ENCODE measurements around the gene L3MBTL1.
"Not testable (repeated sequence)": the region's sequence is repeated elsewhere in the genome, so short reads cannot be mapped to it uniquely, and the experiment has no call there.

L3MBTL1 gene

DNA sequence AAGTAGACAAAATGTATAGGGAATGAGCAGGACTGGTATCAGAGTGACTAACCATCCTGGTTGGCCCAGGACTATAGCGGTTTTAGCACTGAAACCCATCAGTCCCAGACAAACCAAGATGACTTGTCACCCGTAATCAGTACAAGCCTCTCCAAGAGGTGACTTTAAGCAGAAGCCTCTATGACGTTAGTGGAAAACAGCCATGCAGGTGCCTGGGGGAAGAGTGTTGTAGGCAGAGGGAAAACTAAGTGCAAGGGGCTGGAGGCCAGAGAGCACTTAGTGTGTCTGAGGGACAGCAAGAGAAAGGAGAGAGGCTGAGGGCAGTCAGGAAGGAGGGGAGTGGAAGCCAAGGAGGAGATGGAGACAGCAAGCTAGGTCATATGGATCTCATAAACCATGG is 53.5 kb downstream of the L3MBTL1 start:
- no peak for DNase-seq

DNA sequence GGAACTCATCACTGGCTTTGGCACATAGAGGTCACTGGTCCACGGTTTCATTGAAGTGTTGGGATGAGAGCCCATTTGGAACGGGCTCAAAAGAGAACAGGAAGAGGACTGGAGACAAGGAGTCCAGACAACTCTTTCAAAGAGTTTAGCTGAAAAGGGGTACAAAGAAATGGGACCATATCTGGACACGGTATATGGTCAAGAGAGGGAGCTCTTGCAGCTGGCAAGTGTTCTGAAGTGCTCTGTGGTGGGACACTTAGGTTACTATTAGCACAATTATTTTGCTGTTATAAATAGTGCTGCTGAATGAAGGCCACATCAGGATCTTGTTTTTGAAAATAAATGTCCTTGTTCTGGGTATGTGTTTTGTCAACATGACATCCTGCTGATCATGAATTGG is 55.9 kb downstream of the L3MBTL1 start:
- no peak for DNase-seq

DNA sequence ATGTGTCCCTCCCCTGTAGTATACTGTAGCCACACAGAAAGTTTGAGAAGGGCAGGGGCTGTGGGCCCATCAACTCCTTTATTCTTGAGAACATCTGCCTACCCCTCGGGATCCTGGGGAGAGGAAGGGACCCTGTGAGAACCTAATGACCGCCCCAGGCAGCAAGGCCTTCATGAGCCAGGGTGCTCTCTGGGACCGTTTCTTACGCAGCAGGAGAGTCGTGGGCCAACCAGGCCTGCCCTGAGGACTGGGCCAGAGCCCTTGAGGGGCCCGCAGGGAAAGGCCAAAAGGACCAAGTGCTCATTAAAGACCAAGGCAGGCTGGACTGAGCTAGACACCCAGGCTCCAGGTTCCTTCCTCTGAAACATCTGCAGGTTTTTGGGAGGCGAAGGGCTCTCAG is 56.5 kb downstream of the L3MBTL1 start:
- DNase-seq = no peak

DNA sequence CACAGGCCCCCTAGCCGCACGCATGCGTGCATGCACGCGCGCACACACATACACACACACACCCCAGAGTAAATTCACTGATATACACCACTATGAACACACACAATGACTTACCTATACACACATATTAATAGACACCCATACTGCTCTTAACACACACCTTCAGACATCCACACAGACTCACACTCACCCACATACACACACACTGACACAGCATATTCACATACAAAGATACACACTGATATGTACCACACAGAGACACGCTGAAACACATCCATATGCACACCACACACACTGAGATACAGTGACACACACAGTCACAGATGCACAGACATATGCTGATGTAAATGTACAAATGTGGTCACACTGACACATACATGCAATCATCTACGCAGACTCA is 57.0 kb downstream of the L3MBTL1 start:
- no peak for DNase-seq

DNA sequence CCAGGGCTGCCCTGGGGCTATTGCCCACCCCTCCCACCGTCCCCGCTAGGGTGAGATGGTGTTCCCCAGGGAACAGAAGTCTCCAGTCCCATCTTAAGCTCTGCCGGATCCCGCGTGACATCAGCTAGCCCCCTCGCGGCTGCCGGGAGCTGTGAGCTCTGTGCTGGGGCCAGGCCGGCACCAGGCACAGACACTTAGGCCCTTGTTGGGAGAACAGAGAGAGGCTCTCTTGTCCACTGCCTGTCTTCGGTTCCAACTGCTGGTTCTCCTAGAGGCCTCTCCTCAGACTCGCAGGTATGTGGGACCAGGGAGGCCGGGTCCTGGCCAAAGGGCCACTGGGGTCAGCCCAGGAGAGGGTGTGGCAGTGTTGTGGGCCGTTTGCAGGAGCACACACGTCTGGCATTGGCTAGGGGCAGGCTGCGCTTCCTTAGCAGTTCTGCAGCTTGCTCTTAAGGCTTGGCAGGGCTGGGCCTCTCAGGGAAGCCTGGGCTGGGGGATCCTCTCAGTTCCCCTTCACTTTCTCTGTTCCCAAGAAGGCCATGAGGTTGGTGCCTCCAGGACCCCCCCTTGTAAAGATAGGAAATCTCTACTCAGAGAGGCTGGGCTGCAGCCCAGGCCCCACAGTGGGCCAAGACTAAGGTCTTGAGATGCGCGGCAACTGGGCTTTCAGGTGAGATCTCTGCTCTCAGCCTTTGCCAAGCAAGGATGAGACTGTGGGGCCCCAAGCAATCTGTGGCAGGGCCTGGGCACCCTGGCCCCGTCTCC is 57.7 kb downstream of the L3MBTL1 start:
- no peak for DNase-seq

DNA sequence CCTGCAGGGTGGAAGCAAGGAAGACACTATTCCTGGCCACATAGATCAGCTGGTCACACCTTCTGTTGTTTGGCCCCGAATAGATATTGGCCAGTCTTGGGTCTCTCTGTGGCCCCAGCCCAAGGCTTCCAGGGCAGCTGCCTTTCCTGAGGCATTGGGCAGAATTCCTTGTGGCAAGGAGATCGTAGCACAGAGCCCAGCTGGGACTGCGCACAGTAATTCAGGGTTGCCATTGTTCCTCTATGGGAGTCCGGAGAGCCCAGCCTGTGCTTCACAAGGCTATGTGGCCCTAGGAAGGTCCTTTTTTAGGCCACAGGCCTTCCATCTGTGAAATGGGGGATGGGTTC is 58.2 kb downstream of the L3MBTL1 start:
- DNase-seq = no peak

DNA sequence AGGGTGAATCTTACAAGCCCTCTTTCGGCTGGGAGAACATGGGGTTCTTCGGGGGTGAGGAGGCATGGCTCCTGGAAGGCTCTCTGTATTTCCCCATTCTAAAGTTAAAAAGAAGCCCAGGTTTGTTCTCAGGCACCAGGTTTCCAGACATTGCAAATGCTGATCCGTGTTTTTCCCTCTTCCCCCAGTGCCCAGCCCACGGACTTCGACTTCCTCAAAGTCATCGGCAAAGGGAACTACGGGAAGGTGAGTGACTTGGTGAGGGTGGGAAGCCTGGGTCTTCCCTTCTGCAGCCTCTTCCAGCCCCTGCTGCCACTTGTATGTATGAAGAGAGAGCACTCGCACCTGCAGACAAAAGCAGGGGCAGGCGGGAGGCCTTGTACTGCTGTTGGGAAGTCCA is 60.0 kb downstream of the L3MBTL1 start:
- DNase-seq = no peak

DNA sequence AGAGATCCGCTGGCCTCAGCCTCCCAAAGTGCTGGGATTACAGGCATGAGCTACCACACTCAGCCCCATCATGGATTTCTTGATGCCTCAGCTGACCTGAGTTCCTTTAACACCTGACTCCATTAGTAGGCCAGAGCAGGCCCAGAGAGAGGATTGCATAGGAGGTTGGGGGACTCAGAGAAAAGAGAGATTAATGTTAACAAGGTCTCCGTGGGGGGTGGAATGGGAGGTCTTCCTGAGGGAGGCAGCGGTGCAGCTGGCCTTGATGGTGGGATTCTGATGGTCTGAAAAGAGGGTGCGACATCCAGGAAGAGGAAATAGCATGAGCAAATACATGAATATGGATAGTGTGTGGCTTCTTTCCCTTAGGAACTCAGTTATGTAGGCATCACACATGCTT is 61.2 kb downstream of the L3MBTL1 start:
- no peak for DNase-seq

DNA sequence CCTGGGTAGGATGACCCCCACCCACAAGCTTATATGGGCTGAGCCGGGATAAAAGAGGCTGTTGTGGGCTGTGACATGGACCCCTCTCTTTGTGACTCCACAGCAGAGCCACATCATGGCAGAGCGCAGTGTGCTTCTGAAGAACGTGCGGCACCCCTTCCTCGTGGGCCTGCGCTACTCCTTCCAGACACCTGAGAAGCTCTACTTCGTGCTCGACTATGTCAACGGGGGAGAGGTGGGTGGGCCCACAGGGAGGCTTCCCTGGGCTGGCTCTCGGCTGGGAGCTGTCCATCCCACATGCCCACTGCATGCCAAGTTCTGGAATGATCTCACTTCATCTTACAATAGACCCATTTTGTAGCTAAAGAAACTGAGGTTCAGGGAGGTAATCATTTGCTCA is 61.8 kb downstream of the L3MBTL1 start:
- no peak for DNase-seq

DNA sequence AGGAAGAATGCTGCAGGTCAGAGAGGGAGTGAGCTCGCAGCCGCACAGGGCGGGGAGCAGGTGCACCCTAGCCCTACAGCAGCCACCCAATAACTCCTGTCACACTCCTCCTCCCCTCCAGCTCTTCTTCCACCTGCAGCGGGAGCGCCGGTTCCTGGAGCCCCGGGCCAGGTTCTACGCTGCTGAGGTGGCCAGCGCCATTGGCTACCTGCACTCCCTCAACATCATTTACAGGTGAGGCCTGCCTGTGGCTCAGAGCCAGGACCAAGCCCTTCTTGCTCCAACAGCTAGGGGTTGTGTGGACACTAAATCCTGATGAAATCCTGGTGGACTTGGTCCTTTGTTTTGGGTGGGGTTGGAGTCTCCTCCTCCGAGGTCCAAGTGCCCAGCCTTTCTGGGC is 63.0 kb downstream of the L3MBTL1 start:
- DNase-seq = no peak

DNA sequence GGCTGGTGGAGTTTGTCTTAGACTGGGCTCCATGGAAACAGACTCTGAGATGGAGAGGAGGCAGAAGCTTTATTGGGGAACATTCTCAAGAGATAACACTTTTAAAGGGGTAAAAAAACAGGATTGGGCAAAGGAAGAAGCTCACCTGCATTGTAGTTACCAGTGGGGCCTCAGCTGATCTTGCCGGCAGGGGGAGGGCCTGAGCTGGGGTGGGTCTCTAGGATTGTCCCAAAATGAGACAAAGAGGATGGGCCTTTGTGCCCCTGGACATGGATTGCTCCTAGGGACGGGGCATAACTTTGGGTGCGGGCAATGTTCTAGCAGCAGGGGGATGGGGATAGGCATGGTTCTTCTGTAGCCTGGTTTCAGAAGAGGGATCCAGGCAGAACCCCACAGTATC is 63.8 kb downstream of the L3MBTL1 start:
- DNase-seq = no peak

DNA sequence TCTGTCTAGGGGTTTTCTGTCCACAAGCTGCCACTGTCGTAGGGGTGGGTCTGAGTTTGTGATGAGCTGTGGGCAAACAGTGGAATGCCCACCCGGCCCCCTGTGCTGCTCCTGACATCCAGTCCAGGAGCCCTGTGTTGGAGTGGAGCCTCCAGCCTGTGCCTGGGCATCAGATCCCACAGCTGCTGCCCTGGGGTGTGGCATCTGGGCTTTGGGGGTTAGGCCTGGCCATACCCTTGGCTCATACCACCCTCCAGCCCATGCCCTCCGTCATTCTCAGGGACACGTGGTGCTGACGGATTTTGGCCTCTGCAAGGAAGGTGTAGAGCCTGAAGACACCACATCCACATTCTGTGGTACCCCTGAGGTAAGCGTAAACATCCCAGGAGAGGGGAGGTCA is 64.3 kb downstream of the L3MBTL1 start:
- DNase-seq = no peak

DNA sequence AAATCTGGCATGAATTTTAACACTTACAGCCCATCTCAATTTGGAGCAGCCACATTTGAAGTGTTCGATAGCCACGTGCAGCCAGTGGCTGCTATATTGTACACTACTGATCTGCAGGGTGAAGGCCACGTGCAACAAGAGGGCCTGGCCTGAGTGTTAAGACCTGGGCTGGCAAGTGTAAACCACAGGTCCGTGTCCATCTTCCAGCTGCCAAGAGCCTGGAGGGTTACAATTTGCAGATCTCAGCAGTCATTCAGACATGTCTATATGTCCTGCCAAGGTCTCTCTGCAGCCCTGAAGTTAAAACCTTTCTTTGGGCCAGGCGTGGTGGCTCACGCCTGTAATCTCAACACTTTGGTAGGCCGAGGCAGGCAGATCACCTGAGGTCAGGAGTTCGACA is 65.4 kb downstream of the L3MBTL1 start:
- DNase-seq = no peak

DNA sequence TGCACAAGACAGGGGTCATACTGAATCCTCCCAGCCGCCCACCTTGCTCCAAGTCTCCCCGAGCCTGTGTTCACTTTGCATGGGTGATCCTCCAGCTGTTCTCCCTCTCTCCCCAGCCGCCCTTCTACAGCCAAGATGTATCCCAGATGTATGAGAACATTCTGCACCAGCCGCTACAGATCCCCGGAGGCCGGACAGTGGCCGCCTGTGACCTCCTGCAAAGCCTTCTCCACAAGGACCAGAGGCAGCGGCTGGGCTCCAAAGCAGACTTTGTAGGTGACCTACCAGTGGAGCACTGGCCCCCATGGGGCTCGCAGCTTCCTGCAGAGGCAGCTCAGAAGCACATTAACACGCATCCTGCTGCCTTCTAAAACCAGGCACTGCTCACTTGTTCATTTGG is 68.6 kb downstream of the L3MBTL1 start:
- no peak for DNase-seq

DNA sequence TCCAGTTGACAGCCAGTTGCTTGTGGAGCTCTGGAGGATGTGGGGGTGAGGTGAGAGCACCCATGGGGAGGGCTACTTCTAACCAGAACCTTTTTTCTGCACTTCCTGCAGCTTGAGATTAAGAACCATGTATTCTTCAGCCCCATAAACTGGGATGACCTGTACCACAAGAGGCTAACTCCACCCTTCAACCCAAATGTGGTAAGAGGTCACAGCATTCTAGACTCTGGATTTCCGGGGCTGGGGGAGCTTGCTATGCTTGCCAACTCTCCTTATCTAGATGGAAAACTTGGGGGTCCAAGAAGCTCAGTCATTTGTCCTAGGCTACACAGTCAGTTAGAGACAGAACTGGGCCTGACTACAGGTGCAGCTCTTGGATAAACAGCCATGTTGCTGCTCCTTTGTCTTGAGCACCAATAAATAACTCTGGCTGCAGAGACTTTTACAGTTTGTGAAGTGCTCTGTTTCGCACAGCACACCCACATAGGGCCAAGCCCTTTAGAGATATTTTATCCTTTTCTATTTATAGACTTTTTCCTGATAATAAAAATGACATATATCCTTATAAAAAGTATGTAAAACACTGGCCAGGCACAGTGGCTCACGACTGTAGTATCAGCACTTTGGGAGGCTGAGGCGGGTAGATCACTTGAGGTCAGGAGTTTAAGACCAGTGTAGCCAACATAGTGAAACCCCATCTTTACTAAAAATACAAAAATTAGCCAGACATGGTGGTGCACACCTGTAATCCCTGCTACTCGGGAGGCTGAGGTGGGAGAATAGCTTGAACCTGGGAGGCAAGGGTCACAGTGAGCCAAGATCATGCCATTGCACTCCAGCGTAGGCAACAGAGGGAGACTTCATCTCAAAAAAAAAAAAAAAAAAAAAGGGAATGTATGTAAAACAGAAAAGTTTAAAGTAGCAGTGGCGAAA is 72.6 kb downstream of the L3MBTL1 start:
- no peak for DNase-seq

DNA sequence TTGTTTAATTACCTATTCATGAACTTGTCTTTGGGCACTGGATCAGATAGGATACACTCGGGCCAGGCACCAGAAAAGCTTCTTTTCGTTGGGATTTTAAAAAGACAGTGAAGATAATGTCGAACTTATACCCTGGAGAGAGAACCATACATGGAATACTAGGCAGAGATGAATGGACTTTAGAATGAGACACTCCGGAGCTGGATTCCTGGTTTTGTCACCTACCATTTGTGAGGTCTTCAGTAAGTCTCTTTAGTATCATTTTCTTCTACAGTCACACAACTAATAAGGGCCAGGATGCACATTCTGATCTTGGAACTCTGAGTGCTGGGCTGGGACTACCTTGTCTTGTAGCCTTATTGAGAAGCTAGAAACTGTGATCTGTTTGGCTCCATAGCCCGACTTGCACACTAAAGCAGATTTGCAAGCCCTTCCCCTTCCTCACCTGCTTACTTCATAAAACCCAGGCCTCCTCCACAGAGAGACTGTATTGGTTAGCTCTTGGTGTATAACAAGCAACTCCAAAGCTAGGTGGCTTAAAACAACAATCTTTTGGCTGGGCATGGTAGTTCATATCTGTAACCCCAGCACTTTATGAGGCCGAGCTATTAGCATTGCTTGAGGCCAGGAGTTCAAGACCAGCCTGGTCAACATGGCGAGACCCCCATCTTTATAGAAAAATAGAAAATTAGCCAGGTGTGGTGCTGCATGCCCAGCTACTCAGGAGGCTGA is 75.8 kb downstream of the L3MBTL1 start:
- no peak for DNase-seq

DNA sequence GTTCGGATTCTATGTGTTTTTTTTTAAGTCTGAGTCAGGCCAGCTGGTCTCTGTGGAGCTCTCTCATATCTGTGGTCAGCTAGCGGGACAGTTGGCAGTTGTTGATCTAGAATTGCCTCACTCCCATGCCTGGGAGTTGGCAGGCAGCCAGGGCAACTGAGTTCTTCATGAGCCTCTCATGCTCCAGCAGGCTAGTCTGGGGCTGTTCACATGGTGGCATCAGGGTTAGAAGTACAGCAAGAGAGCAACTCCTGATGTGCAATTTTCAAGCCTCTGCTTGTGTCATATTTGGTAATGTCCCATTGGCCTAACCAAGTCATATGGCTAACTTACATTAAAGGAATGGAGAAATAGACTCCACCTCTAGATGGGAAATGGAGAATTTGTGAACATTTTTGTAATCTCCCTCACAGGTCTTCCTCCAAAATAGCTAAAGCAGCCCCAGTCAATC is 76.5 kb downstream of the L3MBTL1 start:
- DNase-seq = no peak

DNA sequence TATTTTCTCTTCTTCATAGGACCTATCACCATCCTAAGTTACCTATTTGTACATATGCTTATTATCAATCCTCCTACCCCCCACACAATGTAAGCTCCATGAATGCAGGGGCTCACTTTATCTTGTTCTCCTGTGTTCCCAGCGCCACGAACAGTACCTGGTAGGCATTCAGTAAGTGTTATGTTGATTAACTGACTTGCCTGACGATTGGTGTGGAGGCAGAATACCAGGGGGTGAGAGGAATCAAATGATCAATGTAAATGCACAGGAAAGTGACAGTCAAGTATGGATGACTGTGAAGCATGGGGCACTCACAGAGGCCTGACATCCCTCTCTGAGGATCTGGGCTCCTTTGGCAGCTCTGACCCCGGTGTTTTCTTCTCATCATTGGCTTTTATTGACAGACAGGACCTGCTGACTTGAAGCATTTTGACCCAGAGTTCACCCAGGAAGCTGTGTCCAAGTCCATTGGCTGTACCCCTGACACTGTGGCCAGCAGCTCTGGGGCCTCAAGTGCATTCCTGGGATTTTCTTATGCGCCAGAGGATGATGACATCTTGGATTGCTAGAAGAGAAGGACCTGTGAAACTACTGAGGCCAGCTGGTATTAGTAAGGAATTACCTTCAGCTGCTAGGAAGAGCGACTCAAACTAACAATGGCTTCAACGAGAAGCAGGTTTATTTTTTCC is 77.1 kb downstream of the L3MBTL1 start:
- no peak for DNase-seq

DNA sequence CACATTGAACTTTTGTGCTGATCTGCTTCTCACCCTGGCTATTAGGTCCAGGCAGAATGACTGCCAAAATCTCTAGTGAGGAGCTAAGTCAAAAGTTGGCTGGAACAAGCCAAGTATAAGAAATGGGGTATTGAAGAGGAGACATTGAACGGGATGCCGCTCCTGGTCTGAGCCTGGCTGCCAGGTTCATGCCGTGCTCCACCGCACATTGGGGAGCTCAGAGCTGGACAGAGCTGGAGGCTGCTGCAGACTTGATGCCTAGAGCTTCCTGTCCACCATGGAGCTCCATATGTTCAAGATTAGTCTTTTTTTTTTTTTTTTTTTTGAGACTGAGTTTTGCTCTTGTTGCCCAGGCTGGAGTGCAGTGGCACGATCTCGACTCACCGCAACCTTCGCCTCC is 79.1 kb downstream of the L3MBTL1 start:
- DNase-seq = no peak

DNA sequence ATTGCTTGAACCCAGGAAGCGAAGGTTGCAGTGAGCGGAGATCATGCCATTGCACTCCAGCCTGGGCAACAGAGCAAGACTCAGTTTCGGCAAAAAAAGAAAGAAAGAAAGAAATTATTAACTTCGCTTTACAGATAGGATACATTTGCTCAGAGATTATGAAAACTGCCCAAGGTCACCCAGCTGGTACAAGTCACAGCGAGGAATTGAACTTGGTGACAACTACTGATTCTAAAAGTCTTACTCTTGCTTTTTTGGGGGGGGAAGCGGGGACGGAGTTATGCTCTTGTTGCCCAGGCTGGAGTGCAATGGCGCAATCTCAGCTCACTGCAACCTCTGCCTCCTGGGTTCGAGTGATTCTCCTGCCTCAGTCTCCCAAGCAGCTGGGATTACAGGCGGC is 81.0 kb downstream of the L3MBTL1 start:
- DNase-seq = not testable (repeated sequence)

DNA sequence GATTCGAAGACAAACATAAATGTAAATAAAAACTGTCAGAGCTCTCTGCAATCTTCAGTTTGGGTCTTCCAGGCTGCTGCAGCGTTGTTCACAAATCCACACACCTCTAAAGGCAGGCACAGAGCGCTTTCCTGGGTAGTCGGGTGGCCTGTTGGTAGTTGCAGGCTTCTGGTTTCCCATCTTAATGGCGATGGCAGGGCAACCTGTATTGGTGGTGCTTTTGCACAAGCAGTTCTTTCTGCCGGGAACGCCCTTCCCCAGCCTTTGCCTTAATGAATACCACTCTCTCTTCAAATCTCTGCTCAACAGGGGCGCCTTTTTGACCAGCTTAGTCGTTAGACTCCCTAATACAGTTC is 82.5 kb downstream of the L3MBTL1 start:
- DNase-seq = peak; percentile 32

DNA sequence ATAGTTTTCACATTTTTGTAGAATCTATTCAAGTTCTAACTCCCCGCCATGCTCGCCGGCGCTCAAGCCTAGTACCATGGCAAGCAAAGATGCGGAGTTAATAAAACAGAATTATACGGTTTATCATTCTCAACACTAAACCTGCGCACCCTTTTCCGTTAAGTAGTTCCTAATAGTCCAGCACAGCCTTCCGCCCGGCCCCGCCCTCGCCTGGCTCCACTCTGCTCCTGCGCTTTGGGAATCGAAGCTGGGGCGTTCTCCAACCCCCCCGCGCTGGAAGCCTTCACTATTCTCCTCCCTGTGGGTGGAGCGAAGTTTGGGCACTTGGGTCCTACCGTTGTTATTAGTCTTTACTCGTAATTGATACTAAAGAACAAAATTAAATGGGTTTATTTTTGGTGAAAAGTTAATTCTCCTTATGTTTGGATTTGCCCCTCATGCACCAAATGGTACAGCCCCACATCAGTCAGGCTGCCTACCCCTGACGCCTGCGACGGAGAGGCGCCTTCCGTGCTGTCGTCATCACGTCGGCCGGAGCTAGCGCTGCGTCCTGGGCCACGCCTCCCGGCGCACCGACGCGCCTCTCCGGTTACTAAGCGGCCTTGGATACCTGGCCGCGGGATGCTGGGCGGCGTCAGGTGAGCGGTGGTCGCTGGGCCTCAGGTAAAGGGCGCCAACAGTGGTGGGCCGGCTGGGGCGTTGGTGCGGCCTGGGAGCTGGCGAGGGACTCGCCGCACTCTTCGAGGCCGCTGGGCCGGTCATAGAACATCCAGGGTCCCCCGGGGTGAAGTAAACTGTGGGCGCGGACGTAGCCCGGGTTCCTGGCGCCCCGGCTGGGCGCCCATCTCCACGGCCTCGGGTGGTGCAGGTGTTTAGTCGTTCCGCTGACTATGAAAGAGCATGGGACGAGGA is 83.2 kb downstream of the L3MBTL1 start, which contains the start of gene IFT52:
Gene IFT52, plus strand, starts transcription at position 546 of the 912 bp plus-strand sequence. CDS start 3,762 bp downstream, outside the sequence.
- DNase-seq = peak; percentile 93
